GM23338 (cell line): Measurements from ENCODE around the gene SH2D5. TPM values are rescaled to one million over a fixed set of nuclear protein-coding genes. Genes with fewer than 3 reads are reported as not detected.

Experiments used
- ATAC-seq: fragments of 200-7000 bp; cut with Tn5 transposase; 3 replicates; pipeline ENCODE4 v1.9.1; 2020
- DNase-seq: peaks from one replicate; pipeline ENCODE4 v3.0.0-alpha.2; 2015; ENCODE audit warnings: low spot score
- H2AFZ ChIP-seq: fragments of 200-600 bp; sonication (generic); 2 replicates; pipeline ENCODE4 v1.8.0; 2016; ENCODE audit warnings: antibody characterized with exemption, mild to moderate bottlenecking, moderate library complexity
- H3F3A ChIP-seq: fragments of 200-600 bp; sonication (generic); replicated peaks from 2 replicates; pipeline ENCODE4 v1.8.0; 2017; ENCODE audit warnings: antibody characterized with exemption, mixed run types, low read depth
- H3K27ac ChIP-seq: fragments of 200-600 bp; sonication (generic); 2 replicates; pipeline ENCODE4 v1.6.1; 2016; ENCODE audit warnings: low read depth
- H3K27me3 ChIP-seq: fragments of 200-600 bp; sonication (generic); 2 replicates; pipeline ENCODE4 v1.8.0; 2016; ENCODE audit warnings: mild to moderate bottlenecking, mixed run types, moderate library complexity; ENCODE audit not compliant: insufficient read depth
- H3K36me3 ChIP-seq: fragments of 200-600 bp; sonication (generic); 2 replicates; pipeline ENCODE4 v1.8.0; 2016; ENCODE audit warnings: mild to moderate bottlenecking; ENCODE audit not compliant: insufficient read depth
- H3K4me1 ChIP-seq: fragments of 200-600 bp; sonication (generic); 2 replicates; pipeline ENCODE4 v1.8.0; 2016; ENCODE audit warnings: mild to moderate bottlenecking, moderate library complexity; ENCODE audit not compliant: insufficient read depth
- H3K4me2 ChIP-seq: fragments of 200-600 bp; sonication (generic); 2 replicates; pipeline ENCODE4 v1.7.1; 2017; ENCODE audit warnings: mixed run types
- H3K4me3 ChIP-seq: fragments of 200-600 bp; sonication (generic); 2 replicates; pipeline ENCODE4 v1.6.1; 2016; ENCODE audit warnings: mixed run types
- H3K79me2 ChIP-seq: fragments of 200-600 bp; sonication (generic); replicated peaks from 2 replicates; pipeline ENCODE4 v1.8.0; 2017; ENCODE audit warnings: mild to moderate bottlenecking; ENCODE audit not compliant: insufficient read depth
- H3K9me2 ChIP-seq: fragments of 200-600 bp; sonication (generic); 2 replicates; pipeline ENCODE4 v1.8.0; 2017; ENCODE audit not compliant: insufficient read depth
- H4K20me1 ChIP-seq: fragments of 200-600 bp; sonication (generic); replicated peaks from 2 replicates; pipeline ENCODE4 v1.8.0; 2017; ENCODE audit warnings: mild to moderate bottlenecking; ENCODE audit not compliant: insufficient read depth
- H3K27ac Mint-ChIP-seq: 2 replicates; pipeline ENCODE4 v1.8.0; 2020; ENCODE audit warnings: inconsistent platforms, mild to moderate bottlenecking, moderate library complexity, mixed read lengths
- H3K27me3 Mint-ChIP-seq: 3 replicates; pipeline ENCODE4 v1.8.0; 2022; ENCODE audit warnings: low read depth, mild to moderate bottlenecking, moderate library complexity, mixed read lengths, inconsistent platforms; ENCODE audit not compliant: insufficient read depth, poor library complexity
- H3K36me3 Mint-ChIP-seq: 3 replicates; pipeline ENCODE4 v1.8.0; 2021; ENCODE audit warnings: low read depth, mild to moderate bottlenecking, inconsistent platforms, moderate library complexity, mixed read lengths
- H3K4me1 Mint-ChIP-seq: 3 replicates; pipeline ENCODE4 v1.8.0; 2020; ENCODE audit warnings: mild to moderate bottlenecking, inconsistent platforms, mixed read lengths
- H3K4me3 Mint-ChIP-seq: 3 replicates; pipeline ENCODE4 v1.8.0; 2021; ENCODE audit warnings: moderate library complexity, mild to moderate bottlenecking, inconsistent platforms, mixed read lengths
- H3K9me3 Mint-ChIP-seq: 3 replicates; pipeline ENCODE4 v1.8.0; 2020; ENCODE audit warnings: moderate library complexity, mild to moderate bottlenecking, inconsistent platforms, mixed read lengths
- CREB1 ChIP-seq: fragments of 250-450 bp; sonication (Bioruptor Pico); IDR thresholded peaks from 2 replicates; pipeline ENCODE4 v1.5.0; 2020; ENCODE audit warnings: low read depth, mild to moderate bottlenecking, moderate library complexity
- CTCF ChIP-seq, 2 experiments: fragments of 200-600 bp in 1 of 2; sonication (generic) in 1 of 2; conservative IDR thresholded peaks; 2 replicates each; pipeline versions ENCODE4 v1.5.1 to v1.6.1; 2016 to 2017; ENCODE audit warnings: antibody characterized with exemption in 2 of 2, low read depth in 2 of 2, mild to moderate bottlenecking in 2 of 2, moderate library complexity in 1 of 2
- ETS1 ChIP-seq: IDR thresholded peaks from 2 replicates; pipeline ENCODE4 v1.6.1; 2016; ENCODE audit warnings: antibody characterized with exemption
- EZH2 ChIP-seq: fragments of 200-600 bp; sonication (generic); IDR thresholded peaks from one replicate; pipeline ENCODE4 v1.8.0; 2017; ENCODE audit warnings: antibody characterized with exemption, mild to moderate bottlenecking, low read depth; ENCODE audit not compliant: unreplicated experiment
- EZH2phosphoT487 ChIP-seq: fragments of 200-600 bp; sonication (generic); IDR thresholded peaks from one replicate; pipeline ENCODE4 v1.8.1; 2018; ENCODE audit warnings: antibody characterized with exemption; ENCODE audit not compliant: unreplicated experiment
- JUNB ChIP-seq: IDR thresholded peaks from one replicate; pipeline ENCODE4 v1.6.1; 2016; ENCODE audit warnings: antibody characterized with exemption; ENCODE audit not compliant: unreplicated experiment
- NANOG ChIP-seq: IDR thresholded peaks from 2 replicates; pipeline ENCODE4 v1.6.1; 2016; ENCODE audit warnings: antibody characterized with exemption, borderline replicate concordance
- POLR2AphosphoS5 ChIP-seq: IDR thresholded peaks from 2 replicates; pipeline ENCODE4 v1.6.1; 2016; ENCODE audit warnings: antibody characterized with exemption, low read depth
- REST ChIP-seq: IDR thresholded peaks from one replicate; pipeline ENCODE4 v1.6.1; 2018; ENCODE audit warnings: antibody characterized with exemption; ENCODE audit not compliant: unreplicated experiment
- STAT1 ChIP-seq: IDR thresholded peaks from one replicate; pipeline ENCODE4 v1.6.1; 2016; ENCODE audit warnings: antibody characterized with exemption; ENCODE audit not compliant: unreplicated experiment
- ZNF114 ChIP-seq: fragments of 250-450 bp; sonication (Bioruptor Pico); IDR thresholded peaks from 2 replicates; pipeline ENCODE4 v1.5.0; 2020; ENCODE audit warnings: mild to moderate bottlenecking, moderate library complexity
- ZNF331 ChIP-seq: fragments of 250-450 bp; sonication (Bioruptor Pico); IDR thresholded peaks from 2 replicates; pipeline ENCODE4 v1.5.0; 2020; ENCODE audit warnings: low read depth, mild to moderate bottlenecking, moderate library complexity
- ZNF462 ChIP-seq: fragments of 250-450 bp; sonication (Bioruptor Pico); IDR thresholded peaks from 2 replicates; pipeline ENCODE4 v1.5.0; 2020; ENCODE audit warnings: mild to moderate bottlenecking, moderate library complexity
- polyA plus RNA-seq: library from polyadenylated mRNA; unstranded; fragments of >200 nt; fragmentation: Nextera tagmentation; extraction: Ambion mirVana; gene quantifications from 2 replicates; pipeline ENCODE4 v1.2.1, GENCODE V29; 2016
- total RNA-seq: library from RNA; depleted of rRNA; stranded (reverse); fragments of >200 nt; shearing (Covaris generic); gene quantifications from 2 replicates; pipeline ENCODE4 v1.2.3, GENCODE V29; 2014

Gene SH2D5
- total and polyA plus RNA-seq, 2 experiments from 2014 or later: 5.0 to 24.8 TPM

- no peaks in the 10 kb centered on the region for H3K27me3 ChIP-seq
- Mint-ChIP-seq H3K27ac (no peak overlapping the region), H3K4me1 (no peaks in the 10 kb centered on the region), H3K36me3 (peaks cover 85% of the 10 kb centered on the region), H3K4me3 (no peak overlapping the region), H3K27me3 (peaks cover 4% of the 10 kb centered on the region), H3K9me3 (no peaks in the 10 kb centered on the region)
- no peaks in the 10 kb centered on the region; the same call in 1 of the 2 replicates for H3F3A ChIP-seq
- peaks cover 13% of the 10 kb centered on the region for H4K20me1 ChIP-seq
- H3K36me3 ChIP-seq: peaks cover 76% of the 10 kb centered on the region
- no peaks in the 10 kb centered on the region for H3K9me2 ChIP-seq
- TF ChIP-seq NANOG (no peak), ZNF114 (CRISPR knock-in tag) (no peak), POLR2AphosphoS5 (no peak), ZNF462 (CRISPR knock-in tag) (no peak), REST (no peak), STAT1 (no peak), EZH2 (no peak), CREB1 (CRISPR knock-in tag) (no peak), EZH2phosphoT487 (no peak), JUNB (no peak), ETS1 (no peak), ZNF331 (CRISPR knock-in tag) (no peak), CTCF (conservative IDR thresholded peaks at IDR 0.05; ENCODE audit: low read depth in 2 of 2) (no peak)
- no peak overlapping the region for H3K4me3 ChIP-seq
- H3K27ac ChIP-seq: no peak overlapping the region
- no peaks in the 10 kb centered on the region for H3K4me1 ChIP-seq
- H2AFZ ChIP-seq: no peak overlapping the region
- H3K4me2 ChIP-seq: no peak overlapping the region
- ATAC-seq: no peak
- no peak for DNase-seq
- H3K79me2 ChIP-seq: no peaks in the 10 kb centered on the region
Measured at GRCh38 chr1:20770314-20771087, 38.0 kb upstream of the SH2D5 start.
